Hepatocyte (in vitro differentiated cells): ENCODE data around the gene XRCC5.

ENCODE experiments used
- EZH2 ChIP-seq: fragments of 200-600 bp; sonication (generic); IDR thresholded peaks from 2 replicates; pipeline ENCODE4 v1.6.1; 2016; ENCODE audit warnings: antibody characterized with exemption, mild to moderate bottlenecking, borderline replicate concordance
- TF ChIP-seq, protein P1 (sequence below): fragments of 200-600 bp; sonication (generic); IDR thresholded peaks from 2 replicates; pipeline ENCODE4 v1.5.1; 2016; ENCODE audit warnings: antibody characterized with exemption, mild to moderate bottlenecking; ENCODE audit not compliant: poor library complexity

GRCh38 chr2:216224388-216224787 is 115.2 kb downstream of the XRCC5 start:
- TF ChIP-seq, protein P1, sequence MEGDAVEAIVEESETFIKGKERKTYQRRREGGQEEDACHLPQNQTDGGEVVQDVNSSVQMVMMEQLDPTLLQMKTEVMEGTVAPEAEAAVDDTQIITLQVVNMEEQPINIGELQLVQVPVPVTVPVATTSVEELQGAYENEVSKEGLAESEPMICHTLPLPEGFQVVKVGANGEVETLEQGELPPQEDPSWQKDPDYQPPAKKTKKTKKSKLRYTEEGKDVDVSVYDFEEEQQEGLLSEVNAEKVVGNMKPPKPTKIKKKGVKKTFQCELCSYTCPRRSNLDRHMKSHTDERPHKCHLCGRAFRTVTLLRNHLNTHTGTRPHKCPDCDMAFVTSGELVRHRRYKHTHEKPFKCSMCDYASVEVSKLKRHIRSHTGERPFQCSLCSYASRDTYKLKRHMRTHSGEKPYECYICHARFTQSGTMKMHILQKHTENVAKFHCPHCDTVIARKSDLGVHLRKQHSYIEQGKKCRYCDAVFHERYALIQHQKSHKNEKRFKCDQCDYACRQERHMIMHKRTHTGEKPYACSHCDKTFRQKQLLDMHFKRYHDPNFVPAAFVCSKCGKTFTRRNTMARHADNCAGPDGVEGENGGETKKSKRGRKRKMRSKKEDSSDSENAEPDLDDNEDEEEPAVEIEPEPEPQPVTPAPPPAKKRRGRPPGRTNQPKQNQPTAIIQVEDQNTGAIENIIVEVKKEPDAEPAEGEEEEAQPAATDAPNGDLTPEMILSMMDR, result no peak
- TF ChIP-seq EZH2, result no peak
